GM21447 (cell line): Measurements from ENCODE around the gene GLB1L3.
"Not testable (repeated sequence)": the region's sequence is repeated elsewhere in the genome, so short reads cannot be mapped to it uniquely, and the experiment has no call there.

Experiments used
- ATAC-seq: cut with Tn5 transposase; IDR thresholded peaks from one replicate; pipeline ENCODE4 v1.9.1; 2021; ENCODE audit not compliant: unreplicated experiment

GLB1L3 gene

GRCh38 chr11:134340354-134340964 lies 64.3 kb downstream of the GLB1L3 start:
- no peak for ATAC-seq

GRCh38 chr11:134341805-134342571 lies 65.8 kb downstream of the GLB1L3 start:
- ATAC-seq = no peak

GRCh38 chr11:134342572-134343340 lies 66.6 kb downstream of the GLB1L3 start:
- ATAC-seq = no peak

- ATAC-seq = no peak
Observed at GRCh38 chr11:134343646-134344045, 67.5 kb downstream of the GLB1L3 start.

GRCh38 chr11:134344497-134345236 lies 68.5 kb downstream of the GLB1L3 start:
- ATAC-seq = not testable (repeated sequence)

GRCh38 chr11:134345237-134345550 lies 69.0 kb downstream of the GLB1L3 start:
- ATAC-seq = no peak

- no peak for ATAC-seq
Observed at GRCh38 chr11:134346101-134346975, 70.2 kb downstream of the GLB1L3 start.

GRCh38 chr11:134346976-134347350 lies 70.8 kb downstream of the GLB1L3 start:
- ATAC-seq = no peak

- no peak for ATAC-seq
Observed at GRCh38 chr11:134347441-134347840, 71.3 kb downstream of the GLB1L3 start.

- ATAC-seq = no peak
Observed at GRCh38 chr11:134349109-134349801, 73.1 kb downstream of the GLB1L3 start.

- no peak for ATAC-seq
Observed at GRCh38 chr11:134349802-134350355, 73.7 kb downstream of the GLB1L3 start.

- no peak for ATAC-seq
Observed at GRCh38 chr11:134350381-134350780, 74.2 kb downstream of the GLB1L3 start.

GRCh38 chr11:134352111-134352510 lies 75.9 kb downstream of the GLB1L3 start:
- no peak for ATAC-seq

- ATAC-seq = no peak
Observed at GRCh38 chr11:134355136-134355535, 79.0 kb downstream of the GLB1L3 start.

- no peak for ATAC-seq
Observed at GRCh38 chr11:134355656-134356055, 79.5 kb downstream of the GLB1L3 start.

GRCh38 chr11:134356656-134357544 lies 80.7 kb downstream of the GLB1L3 start:
- ATAC-seq = no peak

GRCh38 chr11:134357545-134357839 lies 81.3 kb downstream of the GLB1L3 start:
- ATAC-seq = no peak

GRCh38 chr11:134358165-134358855 lies 82.1 kb downstream of the GLB1L3 start:
- no peak for ATAC-seq
